GM23248 (cell line): Measurements from ENCODE around the gene NRCAM. TPM values are rescaled to one million over a fixed set of nuclear protein-coding genes. Genes with fewer than 3 reads are reported as not detected.
"Not testable (repeated sequence)": the region's sequence is repeated elsewhere in the genome, so short reads cannot be mapped to it uniquely, and the experiment has no call there.

ENCODE experiments used
- DNase-seq: peaks from one replicate; pipeline ENCODE4 v3.0.0-alpha.2; 2015
- H2AFZ ChIP-seq: fragments of 200-600 bp; sonication (generic); 2 replicates; pipeline ENCODE4 v1.6.1; 2016; ENCODE audit warnings: antibody characterized with exemption
- H3F3A ChIP-seq: fragments of 200-600 bp; sonication (generic); 2 replicates; pipeline ENCODE4 v1.6.1; 2016; ENCODE audit warnings: mild to moderate bottlenecking, antibody characterized with exemption, mixed run types; ENCODE audit not compliant: insufficient read depth
- H3K27ac ChIP-seq: fragments of 200-600 bp; sonication (generic); 2 replicates; pipeline ENCODE4 v1.5.1; 2016; ENCODE audit warnings: mild to moderate bottlenecking
- H3K27me3 ChIP-seq: fragments of 200-600 bp; sonication (generic); replicated peaks from 2 replicates; pipeline ENCODE4 v1.6.1; 2016; ENCODE audit warnings: mild to moderate bottlenecking; ENCODE audit not compliant: insufficient read depth
- H3K36me3 ChIP-seq: fragments of 200-600 bp; sonication (generic); 2 replicates; pipeline ENCODE4 v1.6.1; 2016; ENCODE audit warnings: low read depth, mild to moderate bottlenecking
- H3K4me1 ChIP-seq: fragments of 200-600 bp; sonication (generic); 2 replicates; pipeline ENCODE4 v1.6.1; 2016; ENCODE audit warnings: mild to moderate bottlenecking; ENCODE audit not compliant: insufficient read depth
- H3K4me2 ChIP-seq: fragments of 200-600 bp; sonication (generic); one replicate; pipeline ENCODE4 v1.6.1; 2016; ENCODE audit warnings: mild to moderate bottlenecking; ENCODE audit not compliant: unreplicated experiment
- H3K4me3 ChIP-seq: fragments of 200-600 bp; sonication (generic); 2 replicates; pipeline ENCODE4 v1.5.1; 2016; ENCODE audit warnings: mild to moderate bottlenecking
- H3K79me2 ChIP-seq: fragments of 200-600 bp; sonication (generic); 2 replicates; pipeline ENCODE4 v1.6.1; 2016; ENCODE audit warnings: mild to moderate bottlenecking; ENCODE audit not compliant: insufficient read depth
- H3K9ac ChIP-seq: fragments of 200-600 bp; sonication (generic); 2 replicates; pipeline ENCODE4 v1.6.1; 2016; ENCODE audit warnings: mild to moderate bottlenecking
- H3K9me2 ChIP-seq: fragments of 200-600 bp; sonication (generic); 2 replicates; pipeline ENCODE4 v1.6.1; 2016; ENCODE audit warnings: mixed run types, mild to moderate bottlenecking, moderate library complexity; ENCODE audit not compliant: insufficient read depth
- H3K9me3 ChIP-seq: fragments of 200-600 bp; sonication (generic); one replicate; pipeline ENCODE4 v1.6.1; 2017; ENCODE audit warnings: low read depth
- H4K20me1 ChIP-seq: fragments of 200-600 bp; sonication (generic); 2 replicates; pipeline ENCODE4 v1.6.0; 2016; ENCODE audit not compliant: insufficient read depth
- EZH2 ChIP-seq: fragments of 200-600 bp; sonication (generic); IDR thresholded peaks from 2 replicates; pipeline ENCODE4 v1.6.1; 2018; ENCODE audit warnings: antibody characterized with exemption, mild to moderate bottlenecking; ENCODE audit not compliant: insufficient read depth, poor library complexity, severe bottlenecking
- EZH2phosphoT487 ChIP-seq: fragments of 200-600 bp; sonication (generic); IDR thresholded peaks from 2 replicates; pipeline ENCODE4 v1.6.1; 2018; ENCODE audit warnings: antibody characterized with exemption, moderate library complexity, mild to moderate bottlenecking, low read depth; ENCODE audit not compliant: insufficient read depth
- WGBS, 2 experiments: methylation state at CpG; one replicate each; pipeline ENCODE4 v1.1.6; 2015 to 2017; ENCODE audit warnings: low lambda C conversion rate in 2 of 2, low coverage in 1 of 2; ENCODE audit errors: missing lambda C conversion rate in 2 of 2; 5-methylcytosine and 5-hydroxymethylcytosine counted together
- in situ Hi-C: fragments of 300-500 bp; cut with MboI; formaldehyde crosslinking; loops from 2 replicates; pipeline ENCODE4 v1.15.0; 2020
- polyA plus RNA-seq: library from polyadenylated mRNA; unstranded; fragments of >200 nt; fragmentation: Nextera tagmentation; extraction: Ambion mirVana; gene quantifications from 2 replicates; pipeline ENCODE4 v1.2.1, GENCODE V29; 2016
- total RNA-seq: library from RNA; depleted of rRNA; stranded (reverse); fragments of >200 nt; shearing (Covaris generic); gene quantifications from 2 replicates; pipeline ENCODE4 v1.2.3, GENCODE V29; 2014

NRCAM gene
- total and polyA plus RNA-seq, 2 experiments from 2014 or later: 5.1 to 7.0 TPM

DNA sequence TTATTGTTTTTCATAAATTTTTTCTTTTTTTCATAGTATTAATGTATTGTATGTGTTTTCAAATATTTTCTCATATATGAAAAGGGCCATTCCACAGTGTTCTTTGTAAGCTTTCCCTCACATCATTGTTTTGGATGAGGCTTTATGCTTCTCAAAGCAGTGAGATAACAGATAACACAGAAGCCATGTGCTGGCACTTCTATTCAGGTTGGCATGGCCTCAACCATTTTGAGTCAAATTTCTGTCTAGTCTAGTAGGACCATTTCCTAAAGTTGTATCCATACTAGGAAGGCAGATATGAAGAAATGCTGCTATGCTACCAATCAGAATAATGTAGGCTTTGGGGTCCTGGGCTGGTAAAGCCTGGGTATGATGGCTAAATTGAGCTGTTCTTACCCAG, 190.2 kb downstream of the NRCAM start:
- Histone ChIP-seq H3K9ac (no peak overlapping the region), H3K4me1 (peaks cover 4% of the 10 kb centered on the region; the same call in 1 of the 2 replicates), H2AFZ (no peak overlapping the region), H4K20me1 (no peaks in the 10 kb centered on the region), H3K36me3 (no peaks in the 10 kb centered on the region), H3F3A (peaks cover 6% of the 10 kb centered on the region; the same call in 1 of the 2 replicates), H3K27ac (no peak overlapping the region), H3K4me3 (no peak overlapping the region), H3K4me2 (no peak overlapping the region), H3K9me3 (no peaks in the 10 kb centered on the region), H3K79me2 (no peaks in the 10 kb centered on the region), H3K9me2 (no peaks in the 10 kb centered on the region), H3K27me3 (no peaks in the 10 kb centered on the region)
- no peak for DNase-seq
- TF ChIP-seq EZH2phosphoT487 (no peak), EZH2 (no peak)
- in situ Hi-C loops: no loop called here

DNA sequence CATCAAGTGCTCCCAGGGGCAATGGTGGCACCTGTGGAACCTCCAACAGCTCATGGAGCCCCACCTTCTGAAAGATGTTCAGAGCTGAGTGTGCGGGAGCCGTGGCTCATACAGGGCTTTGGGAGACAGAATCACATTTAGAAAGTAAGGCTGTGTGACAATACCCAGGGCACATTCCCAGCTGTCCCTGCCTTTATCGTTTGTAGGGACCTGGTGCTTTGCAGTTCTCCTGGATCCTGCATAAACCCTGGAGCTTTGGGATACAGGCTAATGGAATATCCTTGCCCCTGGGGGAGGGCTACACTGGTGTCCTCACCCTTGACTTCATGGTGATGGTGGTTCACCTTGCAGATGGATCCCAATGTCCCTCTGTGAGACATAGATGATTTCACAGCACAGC, 191.2 kb downstream of the NRCAM start:
- Histone ChIP-seq H3F3A (peaks cover 6% of the 10 kb centered on the region; the same call in 1 of the 2 replicates), H3K9ac (no peak overlapping the region), H3K36me3 (no peaks in the 10 kb centered on the region), H3K27ac (no peak overlapping the region), H3K9me2 (no peaks in the 10 kb centered on the region), H3K4me2 (no peak overlapping the region), H2AFZ (no peak overlapping the region), H3K79me2 (no peaks in the 10 kb centered on the region), H3K4me3 (no peak overlapping the region), H4K20me1 (no peaks in the 10 kb centered on the region), H3K27me3 (no peaks in the 10 kb centered on the region), H3K4me1 (peaks cover 4% of the 10 kb centered on the region; the same call in 1 of the 2 replicates), H3K9me3 (no peaks in the 10 kb centered on the region)
- DNase-seq: no peak
- in situ Hi-C loops: no loop called here
- 73 to 78% methylated on average over 3 of the region's 3 CpGs for WGBS, 2 experiments
- TF ChIP-seq EZH2phosphoT487 (no peak), EZH2 (no peak)

DNA sequence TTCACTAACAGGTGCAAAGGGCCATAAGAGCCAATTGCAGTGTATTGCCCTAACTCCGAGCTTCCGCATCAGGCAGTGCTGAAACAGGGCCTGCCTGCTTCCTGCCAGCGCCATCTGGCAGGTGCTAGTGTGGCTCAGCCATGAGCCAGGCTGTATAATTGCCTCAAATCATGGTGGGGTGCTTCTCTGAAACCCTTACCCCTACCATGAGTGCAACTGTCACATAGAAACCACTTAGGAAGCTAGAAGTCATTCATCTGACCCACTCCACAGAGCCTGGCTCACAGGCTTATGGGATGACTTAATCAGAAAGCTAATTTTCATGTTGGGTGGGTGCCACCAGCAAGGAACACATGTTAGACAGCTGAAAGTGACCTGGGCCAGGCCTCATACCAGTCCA, 192.8 kb downstream of the NRCAM start:
- H3K27me3 ChIP-seq: no peaks in the 10 kb centered on the region
- in situ Hi-C loops: no loop called here
- DNase-seq: no peak
- H3K4me2 ChIP-seq: no peak overlapping the region
- no peaks in the 10 kb centered on the region for H3K9me3 ChIP-seq
- no peaks in the 10 kb centered on the region for H4K20me1 ChIP-seq
- no peaks in the 10 kb centered on the region for H3K9me2 ChIP-seq
- H3K36me3 ChIP-seq: no peaks in the 10 kb centered on the region
- TF ChIP-seq EZH2phosphoT487: no peak
- no peak for TF ChIP-seq EZH2
- no peak overlapping the region for H3K9ac ChIP-seq
- H3F3A ChIP-seq: peaks cover 6% of the 10 kb centered on the region; the same call in 1 of the 2 replicates
- WGBS, 2 experiments: 59 to 78% methylated on average over 3 of the region's 3 CpGs
- H3K4me3 ChIP-seq: no peak overlapping the region
- no peak overlapping the region for H2AFZ ChIP-seq
- no peak overlapping the region for H3K27ac ChIP-seq
- H3K4me1 ChIP-seq: peaks cover 4% of the 10 kb centered on the region; the same call in 1 of the 2 replicates
- H3K79me2 ChIP-seq: no peaks in the 10 kb centered on the region

GRCh38 chr7:108261560-108262255, 194.5 kb downstream of the NRCAM start:
- in situ Hi-C loops: no loop called here
- no peaks in the 10 kb centered on the region for H3K79me2 ChIP-seq
- TF ChIP-seq EZH2phosphoT487 (no peak), EZH2 (no peak)
- H3K27ac ChIP-seq: no peak overlapping the region
- H3K9me3 ChIP-seq: no peaks in the 10 kb centered on the region
- no peaks in the 10 kb centered on the region for H3K9me2 ChIP-seq
- no peaks in the 10 kb centered on the region for H3K36me3 ChIP-seq
- no peak overlapping the region for H3K4me3 ChIP-seq
- H3K4me1 ChIP-seq: 0 out of 2 replicates have a peak, but pooled peaks cover 4% of the 10 kb centered on the region
- no peak overlapping the region for H3K4me2 ChIP-seq
- WGBS, 2 experiments: 25 to 33% methylated on average over 1 of the region's 1 CpG
- no peak overlapping the region for H2AFZ ChIP-seq
- no peak overlapping the region for H3K9ac ChIP-seq
- H4K20me1 ChIP-seq: no peaks in the 10 kb centered on the region
- H3F3A ChIP-seq: no peaks in the 10 kb centered on the region
- no peaks in the 10 kb centered on the region for H3K27me3 ChIP-seq
- DNase-seq: no peak

- in situ Hi-C loops, H3K27me3 ChIP-seq, H3K9me3 ChIP-seq, H4K20me1 ChIP-seq, H3K4me2 ChIP-seq, H3K79me2 ChIP-seq, H3K4me3 ChIP-seq, H3K36me3 ChIP-seq, H3F3A ChIP-seq, DNase-seq, H2AFZ ChIP-seq, H3K9ac ChIP-seq, H3K9me2 ChIP-seq, H3K4me1 ChIP-seq, H3K27ac ChIP-seq: not testable (repeated sequence)
- 41 to 47% methylated on average over 3 of the region's 3 CpGs for WGBS, 2 experiments
These were observed 196.8 kb downstream of the NRCAM start for GRCh38 chr7:108259447-108259846.
